ENCODE results near the gene RNF213.
A peak's percentile ranks its signal among the peaks of the same experiment; 100 is the strongest.

DNA sequence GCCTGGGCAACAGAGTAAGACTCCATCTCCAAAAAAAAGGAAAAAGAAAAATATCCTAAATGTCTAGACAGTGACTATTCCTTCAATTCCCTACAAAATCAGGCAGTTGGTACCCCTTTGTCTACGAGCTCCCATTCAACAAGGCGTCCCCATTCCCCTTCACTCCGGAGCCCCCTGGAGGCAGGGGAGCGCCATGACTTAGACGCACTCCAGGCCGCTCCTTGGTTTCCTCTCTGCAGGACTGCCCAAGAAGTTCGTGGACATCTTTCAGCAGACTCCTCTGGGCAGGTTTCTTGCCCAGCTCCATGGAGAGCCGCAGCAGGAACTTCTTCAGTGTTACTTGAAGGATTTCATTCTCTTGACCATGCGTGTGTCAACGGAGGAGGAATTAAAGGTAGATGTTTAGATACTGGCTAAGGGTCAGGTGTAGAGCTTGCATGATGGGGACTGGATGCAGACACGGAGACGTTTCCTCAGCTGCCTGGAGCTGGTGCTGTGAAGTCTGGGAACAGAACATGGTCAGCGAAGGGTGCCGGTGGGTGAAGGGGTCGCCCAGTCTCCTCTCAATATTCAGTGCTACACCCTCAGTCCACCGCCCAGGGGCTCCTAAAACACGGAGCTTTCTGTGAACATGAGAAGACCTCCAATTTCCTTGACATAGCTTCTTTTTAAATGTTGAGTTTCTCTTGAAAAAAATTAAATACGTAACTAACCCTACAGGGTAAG is 101.0 kb downstream of the RNF213 start:
- TF ChIP-seq CTCF (IDR thresholded peaks at IDR 0.05; ENCODE audit: insufficient read depth, low read length) (peak; percentile 19), SPI1 (IDR thresholded peaks at IDR 0.05; ENCODE audit: borderline replicate concordance, low read depth) (no peak), POLR2AphosphoS5 (IDR thresholded peaks at IDR 0.05; ENCODE audit: low read depth) (no peak), GABPA (IDR thresholded peaks at IDR 0.05; ENCODE audit: low read depth) (no peak)
